ENCODE data around the gene ZNF628.

DNA sequence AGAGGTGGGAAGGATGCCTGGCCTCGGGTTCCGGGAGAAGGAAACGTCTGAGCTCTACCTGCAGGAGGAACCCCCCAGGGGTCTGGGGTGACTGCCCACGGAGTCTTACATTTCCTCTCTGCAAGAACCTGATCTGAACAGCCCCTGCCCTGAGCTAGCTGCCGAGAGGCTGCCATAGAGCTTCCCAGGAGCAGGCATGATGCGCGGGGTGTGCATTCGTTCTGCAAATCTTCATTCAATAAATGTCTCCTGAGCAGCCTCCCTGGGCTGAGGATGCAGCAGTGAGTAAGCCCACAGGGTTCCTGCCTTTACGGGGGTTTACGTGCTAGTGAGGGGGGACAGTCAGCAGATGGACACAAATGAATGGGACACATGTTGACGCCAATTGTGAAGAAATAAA is 31.8 kb upstream of the ZNF628 start:
- TF ChIP-seq EP300 (IDR thresholded peaks at IDR 0.05) (no peak), POLR2AphosphoS5 (IDR thresholded peaks at IDR 0.05) (no peak), POLR2A (IDR thresholded peaks at IDR 0.05) (no peak), CTCF (IDR thresholded peaks at IDR 0.05) (no peak)
